ENCODE results near the gene TXNDC17.
"Not testable (repeated sequence)": the region's sequence is repeated elsewhere in the genome, so short reads cannot be mapped to it uniquely, and the experiment has no call there.

TXNDC17 gene

GRCh38 chr17:6654841-6655731, 14.2 kb downstream of the TXNDC17 start:
- peak overlapping the region; percentile 32 for H3K4me3 ChIP-seq (ENCODE audit: low read depth, low read length)
- no peak for TF ChIP-seq CTCF (IDR thresholded peaks at IDR 0.05; ENCODE audit: borderline replicate concordance, insufficient read depth, low read depth, low read length)

GRCh38 chr17:6655732-6656361, 15.0 kb downstream of the TXNDC17 start:
- peak overlapping the region; percentile 44 for H3K4me3 ChIP-seq (ENCODE audit: low read depth, low read length)

- 0 out of 2 replicates have a peak, but pooled peaks have one; percentile 2 for TF ChIP-seq CTCF (IDR thresholded peaks at IDR 0.05; ENCODE audit: borderline replicate concordance, insufficient read depth, low read depth, low read length)
- peak overlapping the region; percentile 63 for H3K4me3 ChIP-seq (ENCODE audit: low read depth, low read length)
Observed at GRCh38 chr17:6656797-6657632, 16.2 kb downstream of the TXNDC17 start.

- TF ChIP-seq CTCF (IDR thresholded peaks at IDR 0.05; ENCODE audit: borderline replicate concordance, insufficient read depth, low read depth, low read length): no peak
- H3K4me3 ChIP-seq (ENCODE audit: low read depth, low read length): peak overlapping the region; percentile 63
Observed at GRCh38 chr17:6657633-6658287, 16.9 kb downstream of the TXNDC17 start.

GRCh38 chr17:6658411-6658810, 17.6 kb downstream of the TXNDC17 start:
- H3K4me3 ChIP-seq (ENCODE audit: low read depth, low read length): not testable (repeated sequence)

- H3K4me3 ChIP-seq (ENCODE audit: low read depth, low read length): no peak overlapping the region
- TF ChIP-seq CTCF (IDR thresholded peaks at IDR 0.05; ENCODE audit: borderline replicate concordance, insufficient read depth, low read depth, low read length): no peak
Observed at GRCh38 chr17:6660101-6660500, 19.2 kb downstream of the TXNDC17 start.

- H3K4me3 ChIP-seq (ENCODE audit: low read depth, low read length): peak overlapping the region; percentile 41
- TF ChIP-seq CTCF (IDR thresholded peaks at IDR 0.05; ENCODE audit: borderline replicate concordance, insufficient read depth, low read depth, low read length): no peak
Observed at GRCh38 chr17:6660805-6661463, 20.1 kb downstream of the TXNDC17 start.
